ENCODE results near the gene RPL7A. TPM values are rescaled to one million over a fixed set of nuclear protein-coding genes. Genes with fewer than 3 reads are reported as not detected.
"Not testable (repeated sequence)": the region's sequence is repeated elsewhere in the genome, so short reads cannot be mapped to it uniquely, and the experiment has no call there.

Gene RPL7A
- polyA plus RNA-seq, 3 donors from 2014 or later: 459 to 791 (median 622) TPM

DNA sequence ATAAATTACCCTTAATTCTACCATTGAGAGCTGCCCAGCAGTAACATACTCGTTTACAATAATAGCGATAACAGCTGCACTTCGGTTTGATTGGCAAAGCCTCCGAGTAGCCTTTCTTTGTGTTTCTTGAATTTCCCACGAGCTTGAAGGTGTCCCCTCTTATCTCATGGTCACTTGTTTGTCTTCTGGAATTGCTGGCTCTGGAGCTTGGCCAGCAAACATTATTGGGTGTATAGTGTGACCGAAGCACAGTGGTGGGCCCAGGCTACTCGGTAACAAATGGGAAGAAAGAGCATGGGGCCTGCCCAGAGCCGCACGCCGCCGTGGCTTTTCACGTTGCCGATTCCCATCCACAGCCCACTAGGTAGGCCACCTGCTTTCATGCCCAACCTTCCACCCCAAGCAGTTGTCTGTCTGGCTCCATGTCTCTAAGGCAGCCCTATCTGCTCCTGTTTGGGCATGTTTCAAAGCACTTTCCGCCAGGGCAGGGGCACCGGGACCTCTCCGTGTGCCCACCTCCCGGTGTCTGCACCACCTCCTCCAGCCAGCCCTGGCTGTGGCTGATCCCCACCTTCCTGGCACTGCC lies 36.8 kb downstream of the RPL7A start:
- Mint-ChIP-seq H3K27ac (no peak overlapping the region), H3K9me3 (no peaks in the 10 kb centered on the region), H3K4me3 (no peak overlapping the region), H3K36me3 (no peaks in the 10 kb centered on the region), H3K4me1 (no peaks in the 10 kb centered on the region), H3K27me3 (ENCODE audit: low read depth in 3 of 3) (peaks cover 1 to 3% (median 3%) of the 10 kb centered on the region in 3 donors)
- DNase-seq: no peak

DNA sequence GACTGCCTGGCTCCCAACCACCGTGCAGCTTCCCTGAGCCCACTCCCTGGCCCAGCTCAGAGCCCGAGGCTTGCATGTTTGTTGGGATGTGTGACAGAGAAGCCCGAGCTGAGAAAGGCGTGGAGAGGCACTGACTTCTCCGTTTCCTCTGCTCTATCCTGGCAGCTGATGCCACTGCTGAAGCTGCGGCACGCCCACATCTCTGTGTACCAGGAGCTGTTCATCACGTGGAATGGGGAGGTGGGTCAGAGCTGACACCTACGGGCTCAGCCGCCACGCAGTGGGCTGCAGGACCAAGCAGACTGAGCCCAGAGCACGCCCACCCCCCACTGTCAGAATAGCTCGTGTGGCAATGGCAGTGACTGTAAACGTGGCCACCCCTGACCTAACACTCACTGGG lies 37.4 kb downstream of the RPL7A start:
- Mint-ChIP-seq H3K27ac (no peak overlapping the region), H3K4me1 (no peaks in the 10 kb centered on the region), H3K9me3 (no peaks in the 10 kb centered on the region), H3K4me3 (no peak overlapping the region), H3K36me3 (no peaks in the 10 kb centered on the region), H3K27me3 (ENCODE audit: low read depth in 3 of 3) (peaks cover 1 to 5% (median 4%) of the 10 kb centered on the region in 3 donors)
- no peak for DNase-seq

DNA sequence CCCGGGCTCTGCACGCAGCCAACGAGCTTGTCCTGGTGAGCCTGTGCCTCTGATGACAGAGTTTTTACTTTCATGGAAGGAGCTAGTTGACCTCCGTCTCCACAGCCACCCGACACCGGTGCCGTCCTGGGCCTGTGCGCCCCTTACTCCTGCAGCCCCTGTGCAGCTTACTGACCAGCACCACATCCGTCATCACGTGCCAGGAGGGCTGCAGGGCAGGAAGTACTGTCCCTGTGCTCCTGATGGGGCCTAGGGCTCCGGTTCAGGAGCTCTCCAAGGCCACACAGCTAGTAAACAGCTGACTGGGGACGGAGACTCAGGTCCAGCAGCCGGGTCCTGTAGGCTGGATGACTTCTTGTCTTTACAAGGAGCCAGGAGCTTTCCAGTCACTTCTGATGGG lies 38.3 kb downstream of the RPL7A start:
- no peak for DNase-seq
- H3K9me3 Mint-ChIP-seq: no peaks in the 10 kb centered on the region
- no peaks in the 10 kb centered on the region for H3K36me3 Mint-ChIP-seq
- no peak overlapping the region for H3K27ac Mint-ChIP-seq
- peaks cover 1 to 5% (median 4%) of the 10 kb centered on the region in 3 donors for H3K27me3 Mint-ChIP-seq (ENCODE audit: low read depth in 3 of 3)
- H3K4me1 Mint-ChIP-seq: no peaks in the 10 kb centered on the region
- H3K4me3 Mint-ChIP-seq: no peak overlapping the region

DNA sequence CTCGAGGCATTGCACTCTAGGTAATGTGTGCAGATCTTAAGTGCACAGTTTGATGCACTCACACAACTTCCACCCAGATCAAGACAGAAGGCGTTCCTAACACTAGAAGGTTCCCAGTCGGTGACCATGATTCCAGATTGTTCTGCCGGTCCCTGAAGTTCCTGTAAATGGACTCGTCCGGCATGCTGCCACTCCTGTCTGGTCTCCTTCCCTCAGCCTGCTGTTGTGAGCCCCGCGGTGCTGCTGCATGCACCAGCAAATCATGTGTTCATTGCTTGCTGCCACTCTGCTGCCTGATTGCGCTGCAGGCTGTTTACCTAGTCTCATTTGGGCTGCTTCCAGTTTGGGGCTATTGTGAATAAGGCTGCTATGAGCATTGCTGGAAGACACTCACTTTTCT lies 39.7 kb downstream of the RPL7A start:
- Mint-ChIP-seq H3K9me3 (no peaks in the 10 kb centered on the region), H3K27ac (no peak overlapping the region), H3K27me3 (ENCODE audit: low read depth in 3 of 3) (peaks cover 1 to 5% (median 4%) of the 10 kb centered on the region in 3 donors), H3K4me1 (no peaks in the 10 kb centered on the region), H3K4me3 (no peak overlapping the region), H3K36me3 (no peaks in the 10 kb centered on the region)
- no peak for DNase-seq

DNA sequence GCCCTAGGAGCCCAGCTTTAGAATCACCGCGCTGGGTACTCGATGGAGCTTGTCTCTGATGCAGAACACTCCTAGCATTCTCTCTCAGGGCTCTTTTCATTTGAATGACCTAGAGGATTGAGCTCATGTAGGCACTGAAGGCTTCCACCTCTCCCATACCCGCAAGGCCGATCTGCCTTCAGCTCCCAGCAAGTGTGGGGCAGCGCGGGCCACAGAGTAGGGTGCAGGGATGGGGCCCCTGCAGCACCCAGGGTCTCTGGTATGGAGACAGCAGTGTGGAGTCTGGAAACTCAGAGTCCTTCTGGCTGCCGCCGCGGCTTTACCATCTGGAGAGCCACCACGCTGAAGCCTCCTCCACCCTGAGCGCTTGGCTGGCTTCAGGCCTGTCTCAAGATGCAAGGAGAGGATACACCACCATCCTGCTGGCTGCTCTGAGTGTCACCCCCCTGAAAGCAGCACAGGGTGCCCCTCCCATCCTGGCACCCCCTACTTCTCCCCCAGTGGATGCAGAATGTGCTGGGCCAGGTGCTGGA lies 41.1 kb downstream of the RPL7A start:
- Mint-ChIP-seq H3K27ac (no peak overlapping the region), H3K27me3 (ENCODE audit: low read depth in 3 of 3) (peaks cover 1 to 5% (median 4%) of the 10 kb centered on the region in 3 donors), H3K4me3 (no peak overlapping the region), H3K9me3 (no peaks in the 10 kb centered on the region), H3K4me1 (no peaks in the 10 kb centered on the region), H3K36me3 (no peaks in the 10 kb centered on the region)
- DNase-seq: no peak

DNA sequence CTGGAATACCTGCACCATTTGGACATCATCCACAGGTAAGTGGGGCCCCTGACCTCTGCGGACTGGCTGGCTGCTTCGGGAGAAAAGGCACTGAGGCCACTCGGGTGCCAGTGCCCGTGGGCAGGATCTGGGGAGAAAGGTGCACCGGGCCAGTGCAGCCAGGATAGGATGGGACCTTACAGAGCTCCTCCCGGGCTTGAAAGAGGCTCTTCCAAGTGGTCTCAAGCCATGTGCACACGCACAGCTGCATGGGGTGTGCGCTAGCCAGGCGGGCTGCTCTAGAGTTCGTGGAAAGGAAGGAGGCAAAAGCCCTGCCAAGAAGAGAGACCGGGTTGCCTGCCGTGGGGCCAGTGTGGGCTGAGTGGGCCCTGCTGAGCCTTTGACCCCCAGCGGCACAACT lies 41.5 kb downstream of the RPL7A start:
- H3K27me3 Mint-ChIP-seq (ENCODE audit: low read depth in 3 of 3): peaks cover 1 to 5% (median 4%) of the 10 kb centered on the region in 3 donors
- no peaks in the 10 kb centered on the region for H3K4me1 Mint-ChIP-seq
- H3K27ac Mint-ChIP-seq: no peak overlapping the region
- no peak for DNase-seq
- H3K36me3 Mint-ChIP-seq: no peaks in the 10 kb centered on the region
- no peaks in the 10 kb centered on the region for H3K9me3 Mint-ChIP-seq
- no peak overlapping the region for H3K4me3 Mint-ChIP-seq

DNA sequence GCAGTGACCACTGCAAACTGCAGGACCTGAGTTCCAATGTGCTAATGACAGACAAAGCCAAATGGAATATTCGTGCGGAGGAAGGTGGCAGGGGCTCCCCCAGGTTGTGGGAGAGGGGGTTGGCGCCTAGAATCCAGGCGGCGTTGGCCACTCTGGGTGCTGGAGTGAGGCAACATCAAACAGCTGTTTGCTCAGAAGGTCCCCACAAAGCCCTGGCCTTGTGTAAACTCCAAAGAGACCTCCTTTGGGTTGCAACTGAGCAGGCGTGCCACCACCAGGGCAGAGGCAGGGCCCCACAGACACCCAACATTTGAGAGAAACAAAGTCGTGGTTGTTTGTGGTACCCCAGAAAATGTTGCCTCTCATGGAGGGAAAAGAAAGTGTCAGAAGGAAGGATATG lies 42.7 kb downstream of the RPL7A start:
- Mint-ChIP-seq H3K27me3 (ENCODE audit: low read depth in 3 of 3) (peaks cover 1 to 5% (median 4%) of the 10 kb centered on the region in 3 donors), H3K4me1 (no peaks in the 10 kb centered on the region), H3K4me3 (no peak overlapping the region), H3K36me3 (no peaks in the 10 kb centered on the region), H3K27ac (no peak overlapping the region), H3K9me3 (no peaks in the 10 kb centered on the region)
- DNase-seq: no peak

DNA sequence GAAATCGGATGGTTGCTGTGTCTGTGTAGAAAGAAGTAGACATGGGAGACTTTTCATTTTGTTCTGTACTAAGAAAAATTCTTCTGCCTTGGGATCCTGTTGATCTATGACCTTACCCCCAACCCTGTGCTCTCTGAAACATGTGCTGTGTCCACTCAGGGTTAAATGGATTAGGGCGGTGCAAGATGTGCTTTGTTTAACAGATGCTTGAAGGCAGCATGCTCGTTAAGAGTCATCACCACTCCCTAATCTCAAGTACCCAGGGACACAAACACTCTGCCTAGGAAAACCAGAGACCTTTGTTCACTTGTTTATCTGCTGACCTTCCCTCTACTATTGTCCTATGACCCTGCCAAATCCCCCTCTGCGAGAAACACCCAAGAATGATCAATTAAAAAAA lies 43.4 kb downstream of the RPL7A start:
- not testable (repeated sequence) for H3K27me3 Mint-ChIP-seq (ENCODE audit: low read depth in 3 of 3); H3K36me3 Mint-ChIP-seq; H3K4me1 Mint-ChIP-seq; H3K4me3 Mint-ChIP-seq; DNase-seq; H3K27ac Mint-ChIP-seq; H3K9me3 Mint-ChIP-seq

DNA sequence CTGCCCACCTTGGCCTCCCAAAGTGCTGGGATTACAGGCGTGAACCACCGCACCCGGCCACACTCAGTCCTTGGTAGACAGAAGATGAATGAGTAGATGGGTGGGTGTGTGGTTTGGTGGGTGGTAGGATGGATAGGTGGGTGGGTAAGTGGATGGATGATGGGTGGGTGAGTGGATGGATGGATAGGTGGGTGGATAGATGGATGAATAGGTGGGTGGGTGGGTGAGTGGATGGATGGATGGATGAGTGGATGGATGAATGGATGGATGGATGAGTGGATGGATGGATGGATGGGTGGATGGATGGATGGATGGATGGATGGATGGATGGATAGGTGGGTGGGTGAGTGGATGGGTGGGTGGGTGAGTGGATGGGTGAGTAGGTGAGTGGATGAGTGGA lies 44.3 kb downstream of the RPL7A start:
- H3K27ac Mint-ChIP-seq; H3K27me3 Mint-ChIP-seq (ENCODE audit: low read depth in 3 of 3); H3K36me3 Mint-ChIP-seq; H3K4me1 Mint-ChIP-seq; H3K9me3 Mint-ChIP-seq; H3K4me3 Mint-ChIP-seq; DNase-seq: not testable (repeated sequence)

DNA sequence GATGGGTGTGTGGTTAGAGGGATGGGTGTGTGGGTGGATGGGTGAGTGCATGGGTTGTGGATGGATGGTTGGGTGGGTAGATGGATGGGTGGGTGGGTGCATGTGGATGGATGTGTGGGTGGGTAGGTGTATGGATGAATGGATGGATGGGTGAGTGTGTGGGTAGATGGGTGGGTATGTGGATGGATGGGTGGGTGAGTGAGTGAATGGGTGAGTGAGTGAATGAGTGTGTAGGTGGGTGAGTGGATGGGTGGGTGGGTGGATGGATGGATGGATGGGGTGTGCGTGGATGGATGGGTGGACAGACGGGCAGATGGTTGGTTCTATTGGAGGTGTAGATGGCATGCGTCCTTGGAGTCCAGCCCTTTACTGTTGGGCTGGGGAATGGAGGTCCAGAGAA lies 45.4 kb downstream of the RPL7A start:
- DNase-seq: no peak
- H3K4me3 Mint-ChIP-seq: no peak overlapping the region
- no peak overlapping the region for H3K27ac Mint-ChIP-seq
- H3K9me3 Mint-ChIP-seq: no peaks in the 10 kb centered on the region
- peaks cover 4 to 5% (median 5%) of the 10 kb centered on the region in 3 donors for H3K27me3 Mint-ChIP-seq (ENCODE audit: low read depth in 3 of 3)
- no peaks in the 10 kb centered on the region for H3K36me3 Mint-ChIP-seq
- peaks cover 0 to 1% of the 10 kb centered on the region in 2 donors for H3K4me1 Mint-ChIP-seq

DNA sequence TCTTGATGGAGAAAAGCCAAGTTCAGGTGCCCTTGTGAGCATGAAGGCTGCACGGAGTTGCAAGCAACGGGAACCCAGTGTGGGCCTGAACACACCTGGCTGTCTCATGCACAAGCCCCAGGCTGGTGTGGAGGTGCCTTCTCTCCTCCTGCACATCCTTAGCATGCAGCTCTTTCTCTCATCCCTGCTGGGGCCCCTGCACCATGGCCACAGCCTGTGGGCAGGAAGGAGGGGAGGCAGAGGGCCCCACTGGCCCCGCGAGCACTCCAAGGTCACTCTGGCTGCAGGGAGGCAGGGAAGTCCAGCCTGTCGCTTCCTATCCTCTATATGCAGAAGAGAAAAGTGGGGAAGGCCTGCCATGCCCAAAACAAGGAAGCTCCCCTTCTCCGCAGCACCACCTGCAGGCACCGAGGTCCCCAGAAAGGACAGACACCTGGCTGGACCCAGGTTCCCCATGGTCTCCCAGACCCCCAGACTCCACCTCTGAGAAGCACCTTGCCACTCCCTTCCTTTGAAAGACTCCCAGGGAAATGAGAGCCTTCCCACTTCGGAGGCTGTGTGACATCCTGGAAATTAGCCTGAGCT lies 46.8 kb downstream of the RPL7A start:
- Mint-ChIP-seq H3K4me1 (peaks cover 0 to 1% of the 10 kb centered on the region in 2 donors), H3K36me3 (no peaks in the 10 kb centered on the region), H3K27ac (no peak overlapping the region), H3K27me3 (ENCODE audit: low read depth in 3 of 3) (peaks cover 1 to 3% (median 3%) of the 10 kb centered on the region in 3 donors), H3K9me3 (no peaks in the 10 kb centered on the region), H3K4me3 (no peak overlapping the region)
- DNase-seq: no peak

DNA sequence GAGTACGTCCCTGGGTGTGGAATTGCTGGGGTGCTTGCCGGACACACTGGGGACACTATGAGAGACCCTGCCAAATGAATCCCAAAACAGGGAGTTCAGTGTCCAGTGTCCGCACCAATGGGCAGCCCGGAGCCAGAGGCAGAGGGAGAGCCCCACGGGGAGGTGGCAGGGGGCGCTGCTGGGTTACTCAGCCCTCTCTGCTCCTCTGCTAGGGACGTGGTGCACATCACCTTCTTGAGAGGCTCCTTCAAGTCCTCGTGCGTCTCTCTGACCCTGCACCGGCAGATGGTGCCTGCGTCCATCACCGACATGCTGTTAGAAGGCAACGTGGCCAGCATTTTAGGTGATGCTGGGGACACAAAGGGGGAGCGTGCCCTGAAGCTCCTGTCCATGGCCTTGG lies 48.9 kb downstream of the RPL7A start:
- H3K9me3 Mint-ChIP-seq: no peaks in the 10 kb centered on the region
- H3K4me1 Mint-ChIP-seq: peaks cover 0 to 1% of the 10 kb centered on the region in 2 donors
- no peak overlapping the region for H3K4me3 Mint-ChIP-seq
- no peak overlapping the region for H3K27ac Mint-ChIP-seq
- no peaks in the 10 kb centered on the region for H3K36me3 Mint-ChIP-seq
- H3K27me3 Mint-ChIP-seq (ENCODE audit: low read depth in 3 of 3): peaks cover 0 to 3% (median 0%) of the 10 kb centered on the region in 3 donors
- no peak for DNase-seq

DNA sequence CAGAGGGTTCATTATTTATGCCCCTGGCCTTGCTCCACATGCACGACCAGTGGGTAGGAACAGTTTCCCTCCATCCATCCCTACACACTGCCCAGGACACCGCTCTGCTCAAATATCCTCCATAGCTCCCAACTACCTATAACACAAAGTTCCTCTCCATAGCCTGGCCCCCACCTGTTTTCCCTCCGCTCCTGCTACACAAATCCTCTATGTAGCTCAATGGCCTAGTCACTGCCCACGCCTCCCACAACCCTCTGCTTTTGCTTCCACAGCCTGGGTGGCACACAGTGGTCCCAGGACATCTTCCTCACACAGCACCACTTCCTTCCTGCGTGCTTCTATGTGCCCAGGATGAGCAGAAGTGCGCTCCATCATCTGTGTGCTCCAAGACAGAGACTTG lies 49.4 kb downstream of the RPL7A start:
- Mint-ChIP-seq H3K27me3 (ENCODE audit: low read depth in 3 of 3) (peaks cover 0 to 3% (median 0%) of the 10 kb centered on the region in 3 donors), H3K27ac (no peak overlapping the region), H3K36me3 (no peaks in the 10 kb centered on the region), H3K9me3 (no peaks in the 10 kb centered on the region), H3K4me1 (peaks cover 0 to 1% of the 10 kb centered on the region in 2 donors), H3K4me3 (no peak overlapping the region)
- no peak for DNase-seq

DNA sequence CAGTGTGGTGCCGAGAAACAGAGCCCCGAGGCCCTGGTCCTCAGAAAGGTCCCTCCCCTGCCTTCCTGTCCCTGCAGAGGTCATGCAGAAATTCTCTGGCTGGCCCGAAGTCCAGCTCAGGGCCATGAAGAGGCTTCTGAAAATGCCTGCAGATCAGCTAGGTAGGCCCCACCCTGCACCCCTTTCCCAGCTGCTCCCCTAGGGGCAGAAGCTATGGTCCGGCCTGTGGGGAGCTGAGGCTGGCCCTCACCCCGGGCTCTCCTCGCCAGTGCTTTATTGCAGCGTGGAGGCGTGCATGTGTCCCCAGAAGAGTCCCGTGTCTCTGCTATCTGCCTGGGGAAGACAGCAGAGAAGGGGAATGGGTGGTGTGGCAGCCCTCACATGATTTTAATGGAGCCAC lies 49.9 kb downstream of the RPL7A start:
- no peaks in the 10 kb centered on the region for H3K9me3 Mint-ChIP-seq
- no peak for DNase-seq
- no peak overlapping the region for H3K4me3 Mint-ChIP-seq
- peaks cover 0 to 1% of the 10 kb centered on the region in 2 donors for H3K4me1 Mint-ChIP-seq
- no peaks in the 10 kb centered on the region for H3K36me3 Mint-ChIP-seq
- H3K27me3 Mint-ChIP-seq (ENCODE audit: low read depth in 3 of 3): peaks cover 0 to 3% (median 0%) of the 10 kb centered on the region in 3 donors
- no peak overlapping the region for H3K27ac Mint-ChIP-seq

DNA sequence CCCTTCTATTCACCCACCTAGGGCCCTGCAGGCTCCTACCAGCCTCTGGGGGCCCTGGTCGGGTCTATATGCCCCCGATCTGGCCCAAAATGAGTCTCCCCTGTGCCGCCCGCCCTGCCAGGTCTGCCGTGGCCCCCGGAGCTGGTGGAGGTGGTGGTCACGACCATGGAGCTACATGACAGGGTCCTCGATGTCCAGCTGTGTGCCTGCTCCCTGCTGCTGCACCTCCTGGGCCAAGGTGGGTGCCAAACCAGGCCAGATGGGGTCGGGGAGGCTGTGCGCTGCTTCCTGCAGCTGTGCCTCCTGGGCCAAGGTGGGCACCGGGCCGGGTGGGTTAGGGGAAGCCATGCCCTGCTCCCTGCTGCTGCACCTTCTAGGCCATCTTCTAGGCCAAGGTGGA lies 52.3 kb downstream of the RPL7A start:
- H3K9me3 Mint-ChIP-seq: no peaks in the 10 kb centered on the region
- peaks cover 0 to 3% (median 0%) of the 10 kb centered on the region in 3 donors for H3K27me3 Mint-ChIP-seq (ENCODE audit: low read depth in 3 of 3)
- no peak overlapping the region for H3K4me3 Mint-ChIP-seq
- peaks cover 0 to 1% (median 1%) of the 10 kb centered on the region in 3 donors for H3K36me3 Mint-ChIP-seq
- peaks cover 0 to 1% of the 10 kb centered on the region in 2 donors for H3K4me1 Mint-ChIP-seq
- no peak overlapping the region for H3K27ac Mint-ChIP-seq
- DNase-seq: no peak

All from immature natural killer cell (primary cell).